Measurements from ENCODE around the gene MICALL1. TPM values are rescaled to one million over a fixed set of nuclear protein-coding genes. Genes with fewer than 3 reads are reported as not detected.

MICALL1 gene
- polyA plus RNA-seq, 2 of the 4 experiments (the other 2 are of a cell fraction), result 10.4 to 18.6 TPM

DNA sequence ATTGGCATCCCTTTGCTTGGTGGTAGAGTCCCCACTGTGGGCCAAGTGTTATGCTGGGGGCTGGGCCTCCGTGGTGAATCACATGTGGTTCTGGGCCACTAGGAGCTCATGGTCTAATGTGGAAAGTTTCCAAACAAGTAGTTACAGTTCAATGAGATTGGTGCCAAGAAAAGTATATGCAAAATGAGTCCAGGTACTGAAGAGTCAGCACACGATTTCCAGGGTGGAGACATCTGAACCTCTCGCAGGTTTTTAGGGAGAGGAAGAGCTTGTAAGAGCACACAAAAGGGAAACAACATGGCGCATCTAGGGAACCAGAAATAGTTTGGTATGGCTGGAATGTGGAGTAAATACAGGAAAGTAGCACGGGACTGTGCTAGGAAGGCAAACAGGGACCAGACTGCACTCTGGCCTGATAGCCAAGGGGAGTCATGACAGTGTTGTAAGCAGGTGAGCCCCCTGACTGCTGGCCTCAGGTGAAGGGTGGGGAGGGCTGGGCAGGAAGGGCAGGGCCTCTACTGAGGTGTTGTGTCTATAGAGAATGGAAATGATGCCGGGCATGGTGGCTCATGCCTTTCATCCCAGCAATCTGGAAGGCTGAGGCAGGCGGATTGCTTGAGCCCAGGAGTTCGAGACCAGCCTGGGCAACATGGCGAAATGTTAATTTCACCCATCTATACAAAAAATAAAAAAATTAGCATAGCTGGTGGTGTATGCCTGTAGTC, 60.0 kb downstream of the MICALL1 start:
- no peak overlapping the region for H3K27ac ChIP-seq
- 78% methylated on average over 9 of the region's 9 CpGs for WGBS (ENCODE audit: missing lambda C conversion rate)
- DNase-seq (ENCODE audit: low read depth in 1 of 2, low spot score in 1 of 2) (no peak), FAIRE-seq (no peak), ATAC-seq (no peak)
- H3K4me2 ChIP-seq, result no peak overlapping the region
- no peaks in the 10 kb centered on the region for H3K4me1 ChIP-seq
- H3K4me3 ChIP-seq, result no peak overlapping the region
- TF ChIP-seq HOXA7 (CRISPR knock-in tag; IDR thresholded peaks at IDR 0.05), result no peak
- TF ChIP-seq POLR2A (IDR thresholded peaks at IDR 0.05; ENCODE audit: low read length), result no peak
- no peak for TF ChIP-seq JUN (IDR thresholded peaks at IDR 0.05)
- no peak for TF ChIP-seq CHD4 (IDR thresholded peaks at IDR 0.05; ENCODE audit: borderline replicate concordance)
- no peak for TF ChIP-seq REST (IDR thresholded peaks at IDR 0.05)
- no peak for TF ChIP-seq POLR2AphosphoS2 (conservative IDR thresholded peaks at IDR 0.05; ENCODE audit: low read length)
- TF ChIP-seq CTCF (IDR thresholded peaks at IDR 0.05), result no peak
- TF ChIP-seq RAD21 (conservative IDR thresholded peaks at IDR 0.05 in 1 of 2, IDR thresholded peaks at IDR 0.05 in 1 of 2), result no peak
- TF ChIP-seq ESRRA (IDR thresholded peaks at IDR 0.05; ENCODE audit: borderline replicate concordance, low read length), result no peak
- no peak for TF ChIP-seq ZSCAN20 (CRISPR knock-in tag; IDR thresholded peaks at IDR 0.05)
- no peak for TF ChIP-seq FOSB (CRISPR knock-in tag; IDR thresholded peaks at IDR 0.05)
- no peak for TF ChIP-seq MYC (IDR thresholded peaks at IDR 0.05; ENCODE audit: borderline replicate concordance, low read length)
- TF ChIP-seq USF2 (IDR thresholded peaks at IDR 0.05), result no peak
- no peak for TF ChIP-seq RNF2 (IDR thresholded peaks at IDR 0.05; ENCODE audit: borderline replicate concordance, low read depth)
- TF ChIP-seq SMC3 (IDR thresholded peaks at IDR 0.05), result no peak
- no peak for TF ChIP-seq NR3C1 (IDR thresholded peaks at IDR 0.05)
- no peak for TF ChIP-seq EHMT2 (IDR thresholded peaks at IDR 0.05; ENCODE audit: low read depth)
- no peak for TF ChIP-seq CBX2 (IDR thresholded peaks at IDR 0.05; ENCODE audit: borderline replicate concordance, low read depth)
- no peak for TF ChIP-seq RCOR1 (IDR thresholded peaks at IDR 0.05; ENCODE audit: low read depth, low read length)
- no peak for TF ChIP-seq RFX5 (IDR thresholded peaks at IDR 0.05)
- H3K9me3 ChIP-seq, result no peaks in the 10 kb centered on the region
- POLR2A ChIA-PET, result no interaction called here
- CTCF ChIA-PET, result interaction anchor here (0.7 to 6.6 kb wide), 24 partner anchors 9 to 159 kb away, joined by 3 to 65 read pairs (median 4); partner anchors contain the start of genes C22orf23, GCAT, MICALL1 and POLR2F

GRCh38 chr22:37967147-37967546, 61.0 kb downstream of the MICALL1 start:
- no peak for FAIRE-seq
- ChIA-PET CTCF (interaction anchor here (1.5 to 6.6 kb wide), 5 partner anchors 29 to 149 kb away, joined by 4 to 65 read pairs (median 8); no protein-coding TSS in a partner anchor), POLR2A (no interaction called here)
- no peaks in the 10 kb centered on the region for H3K4me1 ChIP-seq
- no peak overlapping the region for H3K27ac ChIP-seq
- H3K4me3 ChIP-seq, result no peak overlapping the region
- WGBS (ENCODE audit: missing lambda C conversion rate), result 55% methylated on average over 1 of the region's 1 CpG
- ATAC-seq, result no peak
- TF ChIP-seq ZNF302 (CRISPR knock-in tag; IDR thresholded peaks at IDR 0.05) (no peak), EHF (CRISPR knock-in tag; IDR thresholded peaks at IDR 0.05) (no peak)
- TF ChIP-seq, protein P1, sequence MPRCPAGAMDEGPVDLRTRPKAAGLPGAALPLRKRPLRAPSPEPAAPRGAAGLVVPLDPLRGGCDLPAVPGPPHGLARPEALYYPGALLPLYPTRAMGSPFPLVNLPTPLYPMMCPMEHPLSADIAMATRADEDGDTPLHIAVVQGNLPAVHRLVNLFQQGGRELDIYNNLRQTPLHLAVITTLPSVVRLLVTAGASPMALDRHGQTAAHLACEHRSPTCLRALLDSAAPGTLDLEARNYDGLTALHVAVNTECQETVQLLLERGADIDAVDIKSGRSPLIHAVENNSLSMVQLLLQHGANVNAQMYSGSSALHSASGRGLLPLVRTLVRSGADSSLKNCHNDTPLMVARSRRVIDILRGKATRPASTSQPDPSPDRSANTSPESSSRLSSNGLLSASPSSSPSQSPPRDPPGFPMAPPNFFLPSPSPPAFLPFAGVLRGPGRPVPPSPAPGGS (IDR thresholded peaks at IDR 0.05), result no peak
- DNase-seq (ENCODE audit: low read depth in 1 of 2, low spot score in 1 of 2), result no peak
- H3K9me3 ChIP-seq, result no peaks in the 10 kb centered on the region
- H3K4me2 ChIP-seq, result no peak overlapping the region

All from A549 (cell line).